ENCODE results near the gene WASHC1.
"Not testable (repeated sequence)": the region's sequence is repeated elsewhere in the genome, so short reads cannot be mapped to it uniquely, and the experiment has no call there.

- TF ChIP-seq PML (IDR thresholded peaks at IDR 0.05; ENCODE audit: low read length); MCM7 (IDR thresholded peaks at IDR 0.05); CTCF (IDR thresholded peaks at IDR 0.05 in 2 of 3, conservative IDR thresholded peaks at IDR 0.05 in 1 of 3; ENCODE audit: insufficient read depth in 2 of 3, low read depth in 1 of 3, low read length in 3 of 3); TARDBP (IDR thresholded peaks at IDR 0.05); ZFX (CRISPR knock-in tag; IDR thresholded peaks at IDR 0.05); ZNF431 (CRISPR knock-in tag; IDR thresholded peaks at IDR 0.05); MLX (CRISPR knock-in tag; conservative IDR thresholded peaks at IDR 0.05); EGR1 (conservative IDR thresholded peaks at IDR 0.05); RFX1 (IDR thresholded peaks at IDR 0.05); TRIM28 (IDR thresholded peaks at IDR 0.05); SREBF2 (CRISPR knock-in tag; IDR thresholded peaks at IDR 0.05); NFIC (IDR thresholded peaks at IDR 0.05): not testable (repeated sequence)
These were observed at the start of gene WASHC1 for GRCh38 chr9:29356-29755.

All from K562 (cell line).